HepG2 (cell line): ENCODE data around the gene GPR85. TPM values are rescaled to one million over a fixed set of nuclear protein-coding genes. Genes with fewer than 3 reads are reported as not detected.

Experiments used
- ATAC-seq: fragments of 200-7000 bp; cut with Tn5 transposase; 3 replicates; pipeline ENCODE4 v1.9.1; 2020; ENCODE audit warnings: mild to moderate bottlenecking, moderate library complexity
- BruUV-seq: library from RNA; stranded (reverse); fragments of 400-500 nt; replicated peaks from 2 replicates; lab custom pipeline; 2021; lab: Mats Ljungman, UMichigan
- CTCF ChIA-PET: fragments of 300-600 bp; formaldehyde crosslinking; extraction: SDS; loops from one replicate; lab custom pipeline; 2021; ENCODE audit warnings: low total read pairs, inconsistent platforms, low intra/inter-chr PET ratio; lab: Yijun Ruan, JAX
- POLR2A ChIA-PET: fragments of 350-600 bp; sonication (Branson Sonifier 250); formaldehyde crosslinking; loops from one replicate; lab custom pipeline; 2020; ENCODE audit warnings: antibody characterized with exemption, inconsistent platforms; lab: Yijun Ruan, JAX
- DNase-seq: peaks from one replicate; pipeline ENCODE4 v3.0.0-alpha.2; 2015; ENCODE audit warnings: low spot score
- FAIRE-seq: peaks from 3 replicates; lab custom pipeline; 2011; peaks lifted over from hg19 to GRCh38; lab: Jason Lieb, UNC
- H2AFZ ChIP-seq: one replicate; pipeline ENCODE4 v1.6.1; 2011; ENCODE audit warnings: low read length, inconsistent platforms
- H3K27ac ChIP-seq: fragments of 300-600 bp; 3 replicates; pipeline ENCODE4 v1.8.0; 2011; ENCODE audit warnings: mixed run types, mild to moderate bottlenecking, mixed read lengths, low read length, inconsistent platforms; ENCODE audit not compliant: insufficient read depth; ENCODE audit errors: extremely low read length
- H3K27me3 ChIP-seq, 2 experiments: fragments of 200-600 bp in 1 of 2; 2 replicates in 1 of 2; 3 replicates in 1 of 2; pipeline versions ENCODE4 v1.6.0 to v1.8.0; 2011; ENCODE audit warnings: low read length in 2 of 2, mild to moderate bottlenecking in 2 of 2, moderate library complexity in 2 of 2, inconsistent platforms in 1 of 2; ENCODE audit not compliant: insufficient read depth in 2 of 2, control insufficient read depth in 1 of 2
- H3K36me3 ChIP-seq, 2 experiments: fragments of 200-600 bp in 1 of 2; replicated peaks in 1 of 2; 2 replicates in 1 of 2; 3 replicates in 1 of 2; pipeline versions ENCODE4 v1.5.1 to v1.8.0; 2011; ENCODE audit warnings: low read length in 2 of 2, inconsistent platforms in 1 of 2; ENCODE audit not compliant: insufficient read depth in 2 of 2, control insufficient read depth in 1 of 2
- H3K4me1 ChIP-seq: 2 replicates; pipeline ENCODE4 v1.5.1; 2012; ENCODE audit warnings: low read length, inconsistent platforms; ENCODE audit not compliant: insufficient read depth
- H3K4me2 ChIP-seq: 2 replicates; pipeline ENCODE4 v1.6.0; 2011; ENCODE audit warnings: low read depth, low read length, inconsistent platforms
- H3K4me3 ChIP-seq, 3 experiments: fragments of 200-600 bp in 1 of 3; sonication (generic), shearing (Covaris generic) in 1 of 3; replicated peaks in 1 of 3; 2 replicates each; pipeline ENCODE4 v1.5.1; 2011 to 2016; ENCODE audit warnings: low read length in 3 of 3, inconsistent platforms in 2 of 3, low read depth in 2 of 3, mild to moderate bottlenecking in 2 of 3, control low read depth in 1 of 3, mixed read lengths in 1 of 3; ENCODE audit not compliant: insufficient read depth in 1 of 3
- H3K79me2 ChIP-seq: one replicate; pipeline ENCODE4 v1.6.1; 2011; ENCODE audit warnings: low read length, inconsistent platforms; ENCODE audit not compliant: insufficient read depth
- H3K9ac ChIP-seq: 2 replicates; pipeline ENCODE4 v1.6.0; 2011; ENCODE audit warnings: mild to moderate bottlenecking, low read depth, low read length, inconsistent platforms; ENCODE audit not compliant: insufficient read depth
- H3K9me3 ChIP-seq: 2 replicates; pipeline ENCODE4 v1.5.1; 2012; ENCODE audit warnings: mild to moderate bottlenecking, low read length
- H4K20me1 ChIP-seq: 2 replicates; pipeline ENCODE4 v1.6.0; 2011; ENCODE audit warnings: inconsistent platforms, mild to moderate bottlenecking, low read length, moderate library complexity; ENCODE audit not compliant: insufficient read depth
- AHDC1 ChIP-seq: sonication (generic); formaldehyde crosslinking; IDR thresholded peaks from 2 replicates; pipeline ENCODE4 v1.5.1; 2020; ENCODE audit warnings: mild to moderate bottlenecking, missing genetic modification reagents, borderline replicate concordance
- CEBPG ChIP-seq: IDR thresholded peaks from 2 replicates; pipeline ENCODE4 v1.6.1; 2016
- CSRNP2 ChIP-seq: sonication (generic); formaldehyde crosslinking; conservative IDR thresholded peaks from 2 replicates; pipeline ENCODE4 v1.8.0; 2022; ENCODE audit warnings: low read depth, missing genetic modification reagents
- EP300 ChIP-seq, 3 experiments: sonication (generic) in 1 of 3; formaldehyde crosslinking in 1 of 3; IDR thresholded peaks; 2 replicates each; pipeline versions ENCODE4 v1.5.1 to v1.6.1; 2011 to 2020; ENCODE audit warnings: low read depth in 2 of 3, low read length in 2 of 3, borderline replicate concordance in 1 of 3, improper control_type of control experiment in 1 of 3, mild to moderate bottlenecking in 1 of 3, missing genetic modification reagents in 1 of 3, moderate library complexity in 1 of 3
- ESRRA ChIP-seq: sonication (generic); formaldehyde crosslinking; IDR thresholded peaks from 2 replicates; pipeline ENCODE4 v1.5.1; 2020; ENCODE audit warnings: mild to moderate bottlenecking, low read depth, missing genetic modification reagents
- GLI4 ChIP-seq: sonication (generic); formaldehyde crosslinking; IDR thresholded peaks from 2 replicates; pipeline ENCODE4 v1.5.1; 2020; ENCODE audit warnings: missing genetic modification reagents, mild to moderate bottlenecking, moderate library complexity, borderline replicate concordance
- KDM1A ChIP-seq: IDR thresholded peaks from 2 replicates; pipeline ENCODE4 v1.6.1; 2016; ENCODE audit warnings: missing compliant biosample characterization
- THAP11 ChIP-seq: IDR thresholded peaks from 2 replicates; pipeline ENCODE4 v1.6.1; 2016; ENCODE audit warnings: missing biosample characterization, missing genetic modification reagents
- TRAFD1 ChIP-seq: sonication (generic); formaldehyde crosslinking; IDR thresholded peaks from 2 replicates; pipeline ENCODE4 v1.5.1; 2020; ENCODE audit warnings: missing genetic modification reagents, mild to moderate bottlenecking, borderline replicate concordance
- WGBS: methylation state at CpG from one replicate; pipeline ENCODE4 v1.1.6; 2017; ENCODE audit warnings: low lambda C conversion rate; 5-methylcytosine and 5-hydroxymethylcytosine counted together
- in situ Hi-C: cut with HindIII; loops from 2 replicates; pipeline ENCODE4 v1.10.0; 2017; ENCODE audit warnings: low pct_unique_long_range_greater_than_20kb; ENCODE audit not compliant: extremely low pct_ligation_motif_present
- intact Hi-C: fragments of 100-400 bp; cut with micrococcal nuclease; formaldehyde crosslinking; loops from one replicate; pipeline ENCODE4 v1.10.0; 2022; ENCODE audit not compliant: unreplicated experiment
- polyA plus RNA-seq, 8 experiments: library from polyadenylated mRNA; depleted of rRNA in 3 of 8; stranded (reverse) in 7 of 8; unstranded in 1 of 8; fragments of >200 nt; fragmentation: Illumina TruSeq in 4 of 8; extraction: Trizol in 4 of 8; gene quantifications; 2 replicates each; pipeline versions ENCODE4 v1.2.1 to v1.2.3, GENCODE V29; 2011 to 2016; ENCODE audit warnings: low read depth in 4 of 8, missing spikeins in 1 of 8, mixed read lengths in 1 of 8; ENCODE audit not compliant: insufficient read depth in 1 of 8
- total RNA-seq, 5 experiments: library from RNA; depleted of rRNA; stranded (reverse); fragments of >200 nt; fragmentation: Illumina TruSeq; extraction: Trizol; gene quantifications; 2 replicates each; pipeline ENCODE4 v1.2.3, GENCODE V29; 2016; ENCODE audit warnings: low read depth in 1 of 5

Gene GPR85
- total and polyA plus RNA-seq, 2 of the 13 experiments (the other 11 are each of a cell fraction or from before 2014, with no cell fraction given) = not detected

GRCh38 chr7:113045379-113045778 is 41.2 kb downstream of the GPR85 start:
- no TSS peak for BruUV-seq
- ATAC-seq (no peak), FAIRE-seq (no peak), DNase-seq (no peak)
- Histone ChIP-seq H3K9ac (no peak overlapping the region), H3K9me3 (no peaks in the 10 kb centered on the region), H3K36me3 (no peaks in the 10 kb centered on the region), H3K4me1 (no peaks in the 10 kb centered on the region), H4K20me1 (no peaks in the 10 kb centered on the region), H3K27me3 (no peaks in the 10 kb centered on the region), H3K27ac (no peak overlapping the region), H2AFZ (no peak overlapping the region), H3K79me2 (no peaks in the 10 kb centered on the region), H3K4me3 (no peak overlapping the region), H3K4me2 (no peak overlapping the region)
- intact Hi-C loops = no loop called here
- in situ Hi-C loops = no loop called here
- 0% methylated on average over 4 of the region's 4 CpGs for WGBS
- TF ChIP-seq ESRRA = no peak
- TF ChIP-seq AHDC1 (CRISPR knock-in tag) = no peak
- ChIA-PET POLR2A (no interaction called here), CTCF (no interaction called here)

GRCh38 chr7:113044394-113044793 is 42.2 kb downstream of the GPR85 start:
- Histone ChIP-seq H3K27ac (no peak overlapping the region), H3K9me3 (no peaks in the 10 kb centered on the region), H3K79me2 (no peaks in the 10 kb centered on the region), H3K4me1 (no peaks in the 10 kb centered on the region), H4K20me1 (no peaks in the 10 kb centered on the region), H3K36me3 (no peaks in the 10 kb centered on the region), H3K4me3 (no peak overlapping the region), H3K4me2 (no peak overlapping the region), H2AFZ (no peak overlapping the region), H3K9ac (no peak overlapping the region), H3K27me3 (no peaks in the 10 kb centered on the region)
- ChIA-PET CTCF (no interaction called here), POLR2A (no interaction called here)
- ATAC-seq = no peak
- intact Hi-C loops = no loop called here
- FAIRE-seq = no peak
- no TSS peak for BruUV-seq
- in situ Hi-C loops = no loop called here
- no peak for DNase-seq
- TF ChIP-seq TRAFD1 (CRISPR knock-in tag) = no peak
- TF ChIP-seq CSRNP2 (CRISPR knock-in tag) = no peak
- TF ChIP-seq CEBPG (CRISPR knock-in tag) = no peak
- no peak for TF ChIP-seq THAP11 (CRISPR knock-in tag)
- no peak for TF ChIP-seq EP300 (IDR thresholded peaks at IDR 0.05; ENCODE audit: low read depth in 2 of 2, low read length in 2 of 2)
- no peak for TF ChIP-seq EP300 (CRISPR knock-in tag; IDR thresholded peaks at IDR 0.05; ENCODE audit: borderline replicate concordance)
- TF ChIP-seq GLI4 (CRISPR knock-in tag) = no peak
- no peak for TF ChIP-seq KDM1A (CRISPR knock-in tag)
